GM15510 (cell line): ENCODE measurements around the gene SLC33A1.

Experiments used
- POLR2A ChIP-seq: IDR thresholded peaks from 3 replicates; pipeline ENCODE4 v1.6.1; 2011; ENCODE audit warnings: borderline replicate concordance; ENCODE audit not compliant: insufficient read length; ENCODE audit errors: extremely low read depth

Gene SLC33A1

GRCh38 chr3:155805802-155806618 lies 48.2 kb downstream of the SLC33A1 start, which contains the start of gene C3orf33:
C3orf33 (minus strand) TSS chr3:155806278; CDS start chr3:155806252, 26 bp downstream.
- TF ChIP-seq POLR2A, result peak; percentile 49

DNA sequence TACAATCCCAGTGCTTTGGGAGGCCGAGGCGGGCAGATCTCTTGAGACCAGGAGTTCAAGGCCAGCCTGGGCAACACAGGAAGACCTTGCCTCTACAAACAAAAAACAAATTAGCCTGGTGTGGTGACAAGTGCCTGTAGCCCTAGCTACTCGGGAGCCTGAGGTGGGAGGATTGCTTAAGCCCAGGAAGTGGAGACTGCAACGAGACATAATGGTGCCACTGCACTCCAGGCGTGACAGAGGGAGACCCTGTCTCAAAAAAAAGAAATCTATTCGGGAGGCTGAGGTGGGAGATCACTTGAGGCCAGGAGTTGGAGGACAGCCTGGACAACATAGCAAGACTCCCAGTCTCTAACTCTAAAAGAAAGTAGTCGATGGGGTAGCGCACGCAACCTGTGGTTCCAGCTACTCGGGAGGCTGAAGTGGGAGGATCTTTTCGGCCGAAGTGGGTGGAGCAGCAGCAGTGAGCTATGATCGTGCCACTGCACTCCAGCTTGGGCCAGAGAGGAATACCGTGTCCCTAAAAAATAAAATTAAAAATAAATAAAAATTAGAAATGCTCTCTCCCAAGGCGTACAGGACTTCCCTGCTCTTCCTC lies 48.9 kb downstream of the SLC33A1 start:
- TF ChIP-seq POLR2A, result no peak

DNA sequence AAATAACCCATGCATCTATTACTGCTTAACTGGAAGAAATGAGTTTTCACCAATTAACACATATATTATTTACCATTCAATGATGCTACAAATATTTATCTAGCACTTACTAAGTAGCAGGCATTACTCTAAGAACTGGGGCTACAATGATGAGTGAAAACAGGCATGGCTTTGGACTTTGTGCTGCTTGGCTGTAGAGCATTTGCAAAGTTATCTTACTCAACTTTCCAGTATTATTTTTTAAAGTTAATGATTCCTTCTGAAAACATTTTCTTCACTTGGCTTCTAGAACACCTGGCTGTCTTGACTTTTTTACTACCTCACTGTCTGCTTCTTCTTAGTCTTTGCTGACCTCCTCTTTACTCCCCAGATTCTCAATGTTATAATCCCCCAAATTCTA lies 49.9 kb downstream of the SLC33A1 start:
- TF ChIP-seq POLR2A, result no peak

DNA sequence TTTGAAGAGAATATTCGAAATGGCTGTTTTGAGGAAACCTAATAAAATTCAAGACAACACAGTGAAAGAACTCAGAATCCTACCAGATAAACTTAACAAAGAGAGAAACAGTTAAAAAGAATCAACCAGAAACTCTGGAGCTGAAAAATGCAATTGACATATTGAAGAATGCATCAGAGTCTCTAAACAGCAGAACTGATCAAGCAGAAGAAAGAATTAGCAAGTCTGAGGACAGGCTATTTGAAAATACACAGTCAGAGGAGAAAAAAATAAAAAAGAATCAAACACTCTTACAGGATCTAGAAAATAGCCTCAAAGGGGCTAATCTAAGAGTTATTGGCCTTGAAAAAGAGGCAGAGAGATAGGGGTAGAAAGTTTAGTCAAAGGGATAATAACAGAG lies 61.7 kb downstream of the SLC33A1 start:
- no peak for TF ChIP-seq POLR2A

DNA sequence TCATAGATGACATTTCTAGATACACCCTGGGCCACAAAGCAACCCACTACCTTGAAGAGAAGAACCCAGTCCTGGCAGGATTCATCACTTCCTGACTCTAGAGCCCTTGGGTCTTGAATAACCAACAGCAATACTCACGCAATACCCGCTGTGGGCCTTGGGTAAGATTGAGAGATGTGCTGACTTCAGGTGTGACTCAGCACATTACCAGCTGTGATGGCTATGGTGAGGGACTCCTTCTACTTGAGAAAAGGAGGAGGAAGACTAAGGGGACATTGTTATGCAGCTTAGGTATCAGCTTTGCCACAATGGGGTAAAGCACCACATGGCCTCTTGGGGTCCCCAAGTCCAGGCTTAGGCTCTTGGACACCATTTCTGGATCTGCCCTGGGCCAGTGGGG lies 63.0 kb downstream of the SLC33A1 start:
- no peak for TF ChIP-seq POLR2A

DNA sequence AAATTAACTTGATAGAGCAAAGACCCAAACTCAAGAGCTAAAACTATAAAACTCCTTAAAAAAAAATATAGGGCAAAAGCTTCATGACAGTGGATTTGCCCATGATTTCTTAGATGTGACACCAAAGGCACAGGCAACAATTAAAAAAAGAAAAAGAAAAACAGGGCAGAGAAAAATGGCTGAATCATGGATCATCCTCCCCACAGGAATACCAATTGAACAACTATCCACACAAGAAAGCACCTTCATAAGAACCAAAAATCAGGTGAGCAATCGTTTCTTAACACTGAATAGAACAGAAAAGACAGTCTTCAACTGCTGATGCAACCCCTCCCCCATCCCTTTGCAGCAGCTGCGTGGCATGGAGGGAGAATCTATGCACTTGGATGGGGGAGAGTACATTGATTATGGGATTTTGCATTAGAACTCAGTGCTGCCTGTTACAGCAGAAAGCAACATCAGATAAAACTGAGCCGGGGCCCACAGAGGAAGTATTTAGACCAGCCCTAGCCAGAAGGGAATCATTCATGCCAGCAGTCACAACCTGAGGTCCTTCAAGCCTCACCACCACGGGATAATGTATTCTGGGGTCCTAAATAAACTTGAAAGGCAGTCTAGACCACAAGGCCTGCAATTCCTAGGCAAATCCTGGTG lies 63.8 kb downstream of the SLC33A1 start:
- no peak for TF ChIP-seq POLR2A

DNA sequence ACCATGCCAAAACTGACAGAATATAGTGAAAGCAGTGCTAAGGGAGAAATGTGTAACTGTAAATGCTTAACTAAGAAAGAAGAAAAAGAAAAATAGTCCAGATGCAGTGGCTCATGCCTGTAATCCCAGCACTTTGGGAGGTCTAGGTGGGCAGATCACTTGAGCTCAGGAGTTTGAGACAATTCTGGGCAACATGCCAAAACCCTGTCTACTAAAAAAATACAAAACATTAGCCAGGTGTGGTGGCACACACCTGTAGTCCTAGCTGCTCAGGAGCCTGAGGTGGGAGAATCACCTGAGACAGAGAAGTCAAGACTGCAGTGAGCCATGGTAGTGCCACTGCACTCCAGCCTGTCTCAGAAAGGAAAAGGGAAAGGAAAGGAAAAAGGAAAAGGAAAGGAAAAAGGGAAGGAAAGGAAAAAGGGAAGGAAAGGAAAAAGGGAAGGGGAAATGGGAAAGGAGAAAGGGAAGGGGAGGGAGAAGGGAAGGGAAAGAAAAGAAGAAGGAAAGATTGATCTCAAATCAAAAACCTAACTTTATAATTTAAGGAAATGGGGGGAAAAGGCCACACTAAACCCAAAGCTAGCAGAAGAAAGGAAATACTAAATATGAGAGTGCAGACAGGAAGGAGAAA lies 68.4 kb downstream of the SLC33A1 start:
- no peak for TF ChIP-seq POLR2A

DNA sequence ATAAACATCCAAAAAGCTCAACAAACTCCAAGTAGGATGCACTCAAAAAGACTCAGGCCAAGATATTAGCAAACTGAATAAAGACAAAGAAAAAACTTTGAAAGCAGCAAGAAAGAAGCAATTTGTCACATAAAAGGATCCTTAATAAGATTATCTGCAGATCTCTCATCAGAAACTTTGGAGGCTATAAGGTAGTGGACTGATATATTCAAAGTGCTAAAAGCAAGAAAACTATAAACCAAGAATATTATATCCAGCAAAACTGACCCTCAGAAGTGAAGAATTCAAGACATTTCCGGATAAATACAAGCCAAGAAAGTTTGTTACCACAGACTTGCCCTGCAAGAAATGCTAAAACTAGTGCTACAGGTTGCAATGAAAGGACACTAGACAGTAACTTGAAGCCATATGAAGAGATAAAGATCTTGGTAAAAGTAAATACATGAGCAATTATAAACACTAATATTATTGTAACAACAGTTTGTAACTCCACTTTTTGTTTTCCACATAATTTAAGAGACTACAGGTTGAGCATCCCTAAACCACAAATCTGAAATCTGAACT lies 71.8 kb downstream of the SLC33A1 start:
- TF ChIP-seq POLR2A, result no peak

DNA sequence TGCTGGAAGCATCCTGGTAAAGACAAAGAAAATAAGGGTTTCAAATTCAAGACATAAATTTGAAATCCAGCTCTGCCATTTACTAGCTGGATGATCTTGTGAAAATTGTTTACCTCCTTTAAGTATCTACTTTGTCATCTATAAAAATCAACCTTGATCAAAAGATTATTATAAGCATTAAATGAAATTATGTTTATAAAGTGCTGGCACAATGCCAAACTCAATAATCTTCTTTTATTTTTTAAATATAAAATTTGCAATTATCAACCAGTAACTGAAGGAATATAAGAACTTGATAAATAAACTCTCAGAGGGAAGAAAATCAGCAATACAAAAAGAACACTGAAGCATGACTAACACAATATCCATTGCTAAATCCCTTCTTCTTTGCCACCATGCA lies 73.9 kb downstream of the SLC33A1 start:
- no peak for TF ChIP-seq POLR2A

DNA sequence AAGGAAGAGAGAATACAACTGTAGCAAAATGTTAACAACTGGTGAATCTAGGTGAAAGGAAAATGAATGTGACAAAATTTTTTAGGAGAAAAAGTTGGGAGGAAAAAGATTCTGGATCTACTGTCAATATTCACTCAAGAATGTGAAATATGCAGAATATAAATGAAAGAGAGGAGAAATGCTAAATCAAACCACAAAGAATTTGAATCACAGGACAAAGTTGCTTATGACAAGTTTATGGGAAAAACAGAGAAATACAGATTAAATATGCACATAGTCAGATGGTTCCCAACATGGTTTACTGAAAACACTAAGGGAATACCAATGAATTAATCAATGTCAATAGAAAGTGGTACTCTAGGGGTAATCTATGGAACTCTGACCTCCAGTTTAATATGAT lies 75.8 kb downstream of the SLC33A1 start:
- TF ChIP-seq POLR2A, result no peak

DNA sequence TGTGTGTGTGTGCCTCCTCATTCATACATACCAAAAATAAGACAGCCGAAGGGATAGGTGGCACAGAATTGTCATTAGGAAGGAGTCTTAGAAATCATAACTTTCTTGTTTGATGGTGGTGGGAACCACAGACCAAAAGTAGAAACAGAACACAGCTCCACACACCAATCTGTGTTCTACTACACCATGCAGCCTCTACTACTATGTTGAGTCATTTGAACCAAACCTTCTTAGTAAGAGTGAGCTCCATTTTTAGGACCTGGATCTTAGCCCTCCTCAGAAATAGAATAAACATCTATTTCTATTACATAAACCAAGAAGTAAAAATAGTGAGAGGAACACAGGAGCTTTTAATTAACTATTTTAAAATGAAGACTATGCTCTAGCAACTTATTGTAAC lies 81.4 kb downstream of the SLC33A1 start:
- TF ChIP-seq POLR2A, result no peak

GRCh38 chr3:155771126-155771525 lies 83.1 kb downstream of the SLC33A1 start:
- no peak for TF ChIP-seq POLR2A
